Activated effector memory CD4-positive, alpha-beta T cell treated with Interleukin-2 at 50 U/mL for 16 hours (primary cell): ENCODE results near the gene PRKAR1B.
"Not testable (repeated sequence)": the region's sequence is repeated elsewhere in the genome, so short reads cannot be mapped to it uniquely, and the experiment has no call there.

Experiments
- DNase-seq: peaks from one replicate; pipeline ENCODE4 v3.0.0-alpha.2; 2020

Gene PRKAR1B

DNA sequence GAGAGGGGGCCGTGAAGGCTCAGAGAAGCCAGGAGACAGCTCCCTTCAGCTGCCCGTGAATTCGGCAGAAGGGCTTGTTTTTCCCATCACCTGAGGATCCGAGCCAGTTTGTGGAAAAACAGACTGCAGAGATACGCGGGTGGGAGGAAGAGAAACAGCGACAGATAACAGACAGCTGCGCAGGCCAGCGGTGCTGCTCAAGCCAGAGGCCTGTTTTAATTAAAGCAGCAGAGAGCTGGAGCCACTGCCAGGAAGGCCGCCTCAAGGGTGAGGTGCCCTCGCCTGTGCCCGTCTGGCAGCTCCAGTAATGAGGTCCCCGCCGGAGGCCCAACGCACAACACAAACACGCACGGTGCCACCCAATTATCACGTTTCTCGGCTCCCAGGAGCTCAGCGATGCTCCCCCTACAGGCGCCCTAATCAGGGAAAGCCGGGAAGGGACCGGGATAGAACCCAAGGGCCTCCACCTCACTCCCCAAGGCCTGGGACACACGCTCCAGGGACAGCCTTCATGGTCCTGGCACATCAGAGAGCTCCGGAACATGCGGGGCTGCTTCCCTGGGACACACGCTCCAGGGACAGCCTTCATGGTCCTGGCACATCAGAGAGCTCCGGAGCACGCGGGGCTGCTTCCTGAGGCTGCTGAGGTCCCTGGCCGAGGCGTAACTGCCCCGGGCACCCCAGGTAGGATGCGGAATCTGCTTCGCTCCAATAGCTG, 61.2 kb downstream of the PRKAR1B start:
- DNase-seq, result no peak

DNA sequence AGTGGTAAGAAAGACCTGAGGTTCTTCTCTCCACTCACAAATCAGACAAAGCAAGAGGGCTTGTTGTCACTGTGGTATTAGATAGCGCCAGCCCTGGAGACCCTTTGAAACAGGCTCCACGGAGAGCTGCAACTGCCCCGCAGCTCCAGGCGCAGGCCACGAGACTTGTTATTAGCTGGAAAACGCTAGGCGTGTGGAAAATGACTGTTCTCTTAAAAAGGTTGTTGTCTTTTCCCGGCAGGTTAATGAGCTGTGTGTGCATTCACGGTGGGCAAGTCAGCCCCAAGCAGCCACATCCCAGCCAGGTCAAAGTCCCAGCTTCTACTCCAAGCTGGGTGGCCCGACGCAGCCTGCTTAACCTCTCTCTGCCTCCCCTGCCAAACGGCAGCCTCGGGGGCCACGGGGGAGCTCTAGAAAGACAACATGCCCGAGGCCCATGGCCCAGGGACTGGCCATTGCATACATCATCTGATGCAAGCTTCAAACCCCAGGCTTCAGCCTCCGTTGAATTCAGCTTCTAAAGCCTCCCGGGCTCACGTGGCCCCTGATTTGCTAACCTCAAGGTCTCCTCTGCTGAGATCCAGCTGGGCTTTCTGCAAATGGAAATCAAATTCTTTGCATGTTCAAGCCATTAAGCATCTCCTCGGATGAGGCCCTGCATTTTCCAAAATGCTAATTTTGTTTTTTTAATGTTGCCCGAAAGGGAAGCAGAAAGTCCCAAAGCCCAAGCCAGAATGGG, 61.9 kb downstream of the PRKAR1B start:
- no peak for DNase-seq

GRCh38 chr7:664402-664775, 62.7 kb downstream of the PRKAR1B start:
- no peak for DNase-seq

- no peak for DNase-seq
Observed at GRCh38 chr7:662576-662975, 64.5 kb downstream of the PRKAR1B start.

DNA sequence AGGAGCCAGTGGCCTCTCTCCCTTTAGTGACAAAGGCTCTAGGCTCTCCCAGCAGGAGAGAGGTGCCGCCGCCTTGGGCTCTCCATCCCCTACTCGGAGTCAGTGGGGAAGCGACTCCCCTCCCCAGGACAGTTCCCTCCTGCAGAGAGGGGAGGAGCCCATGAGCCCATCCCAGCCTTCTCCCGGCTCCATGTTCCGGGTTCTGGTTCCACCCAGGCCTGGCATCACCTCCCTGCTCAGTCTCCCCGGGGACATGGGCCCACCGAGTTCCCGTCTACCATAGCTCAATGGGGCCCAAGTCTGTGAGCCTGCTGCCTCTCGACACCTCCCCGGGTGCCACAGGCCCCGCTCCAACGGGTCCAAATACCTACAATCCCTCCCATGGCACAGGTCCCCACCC, 67.1 kb downstream of the PRKAR1B start:
- DNase-seq, result no peak

- no peak for DNase-seq
Observed at GRCh38 chr7:659306-659847, 67.7 kb downstream of the PRKAR1B start.

- DNase-seq, result no peak
Observed at GRCh38 chr7:657565-658119, 69.4 kb downstream of the PRKAR1B start.

GRCh38 chr7:657010-657409, 70.1 kb downstream of the PRKAR1B start:
- not testable (repeated sequence) for DNase-seq

DNA sequence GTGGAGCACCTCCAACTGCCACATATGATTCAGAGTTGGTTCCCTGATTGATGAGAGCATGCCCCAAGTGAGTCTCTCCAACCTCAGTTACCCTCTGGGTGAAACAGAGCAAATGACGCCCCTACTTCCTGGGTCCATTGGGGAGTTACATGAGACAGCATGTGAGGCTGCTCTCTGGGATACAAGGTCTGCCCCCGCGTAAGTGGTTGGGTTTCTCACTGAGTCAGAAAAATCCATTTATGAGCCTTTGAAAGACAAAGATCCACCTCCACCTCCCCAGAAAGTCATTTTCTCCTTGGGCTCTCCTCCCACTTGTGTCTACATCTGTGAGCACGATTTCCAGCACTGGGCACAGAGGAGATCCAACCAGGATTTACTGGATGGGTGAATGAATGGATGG, 71.3 kb downstream of the PRKAR1B start:
- no peak for DNase-seq

DNA sequence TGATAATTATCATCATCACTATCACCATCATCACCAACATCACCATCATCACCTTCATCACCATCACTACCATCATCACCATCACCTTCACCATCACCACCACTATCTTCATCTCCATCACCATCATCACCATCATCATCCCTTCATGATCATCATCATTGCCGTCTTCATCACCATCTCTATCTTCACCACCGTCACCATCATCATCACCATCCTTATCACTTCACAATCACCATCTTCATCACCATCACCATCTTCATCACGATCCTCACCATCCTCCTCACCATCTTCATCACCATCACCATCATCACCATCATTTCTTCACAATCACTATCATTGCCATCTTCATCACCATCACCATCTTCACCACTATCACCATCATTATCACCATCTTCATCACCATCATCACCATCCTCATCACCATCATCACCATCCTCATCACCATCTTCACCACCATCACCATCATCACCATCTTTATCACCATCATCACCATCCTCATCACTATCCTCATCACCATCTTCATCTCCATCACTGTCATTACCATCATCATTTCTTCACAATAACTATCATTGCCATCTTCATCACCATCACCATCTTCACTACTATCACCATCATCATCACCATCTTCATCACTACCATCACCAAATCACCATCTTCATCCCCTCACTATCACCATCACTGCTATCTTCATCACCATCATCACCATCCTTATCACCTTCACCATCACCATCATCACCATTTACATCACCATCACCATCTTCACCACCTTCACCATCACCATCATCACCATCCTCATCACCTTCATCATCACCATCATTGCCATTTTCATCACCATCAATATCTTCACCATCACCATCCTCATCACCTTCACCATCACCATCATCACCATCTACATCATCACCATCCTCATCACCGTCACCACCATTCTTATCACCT, 73.0 kb downstream of the PRKAR1B start:
- no peak for DNase-seq

GRCh38 chr7:652881-653280, 74.2 kb downstream of the PRKAR1B start:
- DNase-seq, result no peak

DNA sequence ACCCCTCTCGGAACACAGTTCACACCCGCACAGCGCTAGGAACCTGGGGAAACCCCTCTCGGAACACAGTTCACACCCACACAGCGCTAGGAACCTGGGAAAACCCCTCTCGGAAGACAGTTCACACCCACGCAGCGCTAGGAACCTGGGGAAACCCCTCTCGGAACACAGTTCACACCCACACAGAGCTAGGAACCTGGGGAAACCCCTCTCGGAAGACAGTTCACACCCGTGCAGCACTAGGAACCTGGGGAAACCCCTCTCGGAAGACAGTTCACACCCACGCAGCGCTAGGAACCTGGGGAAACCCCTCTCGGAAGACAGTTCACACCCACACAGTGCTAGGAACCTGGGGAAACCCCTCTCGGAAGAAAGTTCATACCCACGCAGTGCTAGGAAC, 74.9 kb downstream of the PRKAR1B start:
- not testable (repeated sequence) for DNase-seq

DNA sequence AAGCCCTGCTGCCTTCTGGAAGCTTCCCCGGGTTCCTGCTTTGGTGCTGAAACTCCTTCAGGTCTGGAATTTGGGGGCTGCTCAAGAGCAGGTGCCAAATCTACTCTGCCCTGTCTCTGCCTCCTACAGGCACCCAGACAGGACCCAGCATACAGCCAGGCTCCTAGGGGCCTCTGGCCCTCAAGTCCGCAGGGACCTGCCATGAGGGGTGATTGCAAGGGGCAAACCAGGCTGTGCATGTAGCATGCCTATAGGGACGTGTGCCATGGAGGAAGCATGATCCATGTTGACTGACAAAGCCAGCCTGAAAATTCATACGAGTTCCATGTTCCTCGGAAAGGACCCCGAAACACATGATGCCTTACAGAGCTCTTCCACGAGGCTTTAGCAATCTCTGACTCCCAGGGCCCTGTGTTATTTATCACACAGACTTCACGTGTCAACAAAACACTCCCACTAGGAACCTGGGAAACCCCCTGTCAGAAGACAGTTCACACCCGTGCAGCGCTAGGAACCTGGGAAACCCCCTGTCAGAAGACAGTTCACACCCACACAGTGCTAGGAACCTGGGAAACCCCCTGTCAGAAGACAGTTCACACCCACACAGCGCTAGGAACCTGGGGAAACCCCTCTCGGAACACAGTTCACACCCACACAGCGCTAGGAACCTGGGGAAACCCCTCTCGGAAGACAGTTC, 75.9 kb downstream of the PRKAR1B start:
- no peak for DNase-seq

GRCh38 chr7:650339-651031, 76.6 kb downstream of the PRKAR1B start:
- DNase-seq, result no peak

DNA sequence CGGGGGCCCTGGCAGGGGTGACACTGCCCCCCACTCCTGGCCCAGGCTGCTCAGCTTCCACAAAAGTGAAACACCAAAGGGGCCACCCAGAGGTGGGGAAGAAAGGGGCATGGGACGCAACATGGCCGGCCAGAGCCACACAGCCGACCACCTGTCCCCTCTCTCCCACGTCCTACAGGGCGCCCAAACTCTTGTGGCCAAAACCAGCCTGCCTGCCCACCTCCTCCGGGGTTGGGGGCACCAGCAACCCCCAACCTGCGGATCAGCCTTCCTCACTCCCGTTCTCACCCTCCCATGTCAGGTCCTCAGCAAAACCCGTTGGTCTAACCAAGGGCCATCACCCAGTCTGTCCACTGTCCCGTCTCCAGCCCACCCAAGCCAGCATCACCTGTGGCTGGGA, 80.1 kb downstream of the PRKAR1B start:
- no peak for DNase-seq

DNA sequence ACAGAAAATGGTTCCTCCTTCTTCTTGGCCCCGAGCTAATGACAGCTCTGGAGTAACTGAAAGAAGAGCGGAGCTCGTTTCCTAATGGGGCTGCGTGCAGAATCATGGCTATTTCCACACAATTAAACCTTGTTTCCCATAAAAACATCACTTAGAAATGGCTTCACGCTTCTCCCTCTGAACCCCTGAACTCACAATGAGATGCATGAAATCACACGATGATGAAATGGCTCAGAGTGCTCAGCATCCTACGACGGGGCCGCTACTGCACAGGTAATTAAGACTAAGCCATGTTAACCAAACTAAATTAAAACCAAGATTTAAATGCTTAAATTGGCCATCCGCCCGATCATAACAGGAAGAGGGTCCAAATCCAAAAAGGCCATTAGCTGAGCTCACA, 80.6 kb downstream of the PRKAR1B start:
- DNase-seq, result no peak

- DNase-seq, result no peak
Observed at GRCh38 chr7:645606-646005, 81.5 kb downstream of the PRKAR1B start.

GRCh38 chr7:644381-645305, 82.4 kb downstream of the PRKAR1B start:
- no peak for DNase-seq

DNA sequence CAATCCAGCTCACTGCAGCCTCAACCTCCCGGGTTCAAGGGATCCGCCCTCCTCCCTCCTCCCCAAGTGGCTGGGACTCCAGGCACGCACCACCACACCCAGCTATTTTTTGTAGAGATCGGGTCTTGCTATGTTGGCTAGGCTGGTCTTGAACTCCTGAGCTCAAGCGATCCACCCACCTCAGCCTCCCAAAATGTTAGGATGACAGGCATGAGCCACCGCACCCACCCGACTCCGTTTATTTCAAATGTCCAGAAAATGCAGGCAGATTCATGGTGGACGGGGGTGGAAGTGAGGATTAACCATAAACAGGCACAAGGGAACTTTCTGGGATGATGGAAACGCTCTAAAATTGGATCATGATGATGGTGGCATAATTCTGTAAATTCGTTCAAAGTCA, 85.1 kb downstream of the PRKAR1B start:
- no peak for DNase-seq

GRCh38 chr7:641269-641671, 85.8 kb downstream of the PRKAR1B start:
- DNase-seq, result no peak
